ENCODE results near the gene WEE1.

WEE1 gene

DNA sequence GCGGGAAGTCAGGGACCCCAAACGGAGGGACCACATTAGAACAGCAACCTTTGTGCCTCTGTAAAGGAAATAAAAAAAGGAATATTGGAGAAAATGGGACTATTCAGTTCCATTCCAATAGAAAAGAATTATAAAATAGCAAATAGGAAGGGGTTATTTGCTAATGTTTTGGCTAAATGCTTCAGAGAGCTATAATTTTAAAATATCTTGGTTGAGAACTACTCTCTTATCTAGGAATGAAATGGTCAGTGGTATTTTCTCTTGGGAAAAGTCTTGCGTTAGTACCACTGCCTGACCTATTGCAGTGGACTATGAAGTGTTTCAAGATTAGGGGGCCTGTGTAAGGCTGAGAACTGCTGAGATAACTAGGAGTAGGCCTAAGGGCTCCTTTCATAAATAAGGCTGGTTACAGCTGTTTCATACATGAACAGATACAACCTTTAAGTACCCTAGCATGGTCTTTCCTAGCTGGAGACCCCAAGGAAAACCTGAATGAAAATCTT is 6.9 kb upstream of the WEE1 start:
- no peak for DNase-seq (ENCODE audit: low read depth)
- TF ChIP-seq, protein P1, sequence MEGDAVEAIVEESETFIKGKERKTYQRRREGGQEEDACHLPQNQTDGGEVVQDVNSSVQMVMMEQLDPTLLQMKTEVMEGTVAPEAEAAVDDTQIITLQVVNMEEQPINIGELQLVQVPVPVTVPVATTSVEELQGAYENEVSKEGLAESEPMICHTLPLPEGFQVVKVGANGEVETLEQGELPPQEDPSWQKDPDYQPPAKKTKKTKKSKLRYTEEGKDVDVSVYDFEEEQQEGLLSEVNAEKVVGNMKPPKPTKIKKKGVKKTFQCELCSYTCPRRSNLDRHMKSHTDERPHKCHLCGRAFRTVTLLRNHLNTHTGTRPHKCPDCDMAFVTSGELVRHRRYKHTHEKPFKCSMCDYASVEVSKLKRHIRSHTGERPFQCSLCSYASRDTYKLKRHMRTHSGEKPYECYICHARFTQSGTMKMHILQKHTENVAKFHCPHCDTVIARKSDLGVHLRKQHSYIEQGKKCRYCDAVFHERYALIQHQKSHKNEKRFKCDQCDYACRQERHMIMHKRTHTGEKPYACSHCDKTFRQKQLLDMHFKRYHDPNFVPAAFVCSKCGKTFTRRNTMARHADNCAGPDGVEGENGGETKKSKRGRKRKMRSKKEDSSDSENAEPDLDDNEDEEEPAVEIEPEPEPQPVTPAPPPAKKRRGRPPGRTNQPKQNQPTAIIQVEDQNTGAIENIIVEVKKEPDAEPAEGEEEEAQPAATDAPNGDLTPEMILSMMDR (IDR thresholded peaks at IDR 0.05; ENCODE audit: insufficient read depth, low read depth, low read length, missing control alignments) = no peak
- no peak overlapping the region for H3K4me3 ChIP-seq (ENCODE audit: low read length)

DNA sequence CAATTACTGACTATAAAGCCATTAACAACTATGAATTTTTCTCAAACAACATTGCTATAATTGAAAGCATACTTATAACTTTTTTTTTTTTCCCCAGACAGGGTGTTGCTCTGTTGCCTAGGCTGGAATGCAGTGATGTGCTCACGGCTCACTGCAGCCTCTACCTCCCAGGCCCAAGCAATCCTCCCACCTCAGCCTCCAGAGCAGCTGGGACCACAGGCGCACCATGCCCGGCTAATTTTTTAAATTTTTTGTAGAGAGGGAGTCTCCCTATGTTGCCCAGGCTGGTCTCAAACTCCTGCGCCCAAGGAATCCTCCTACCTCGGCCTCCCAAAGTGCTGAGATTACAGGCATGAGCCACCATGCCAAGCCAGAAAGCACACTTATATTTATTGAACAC is 6.1 kb upstream of the WEE1 start:
- H3K4me3 ChIP-seq (ENCODE audit: low read length) = no peak overlapping the region
- TF ChIP-seq, protein P1 (IDR thresholded peaks at IDR 0.05; ENCODE audit: insufficient read depth, low read depth, low read length, missing control alignments) = no peak
- DNase-seq (ENCODE audit: low read depth) = no peak

DNA sequence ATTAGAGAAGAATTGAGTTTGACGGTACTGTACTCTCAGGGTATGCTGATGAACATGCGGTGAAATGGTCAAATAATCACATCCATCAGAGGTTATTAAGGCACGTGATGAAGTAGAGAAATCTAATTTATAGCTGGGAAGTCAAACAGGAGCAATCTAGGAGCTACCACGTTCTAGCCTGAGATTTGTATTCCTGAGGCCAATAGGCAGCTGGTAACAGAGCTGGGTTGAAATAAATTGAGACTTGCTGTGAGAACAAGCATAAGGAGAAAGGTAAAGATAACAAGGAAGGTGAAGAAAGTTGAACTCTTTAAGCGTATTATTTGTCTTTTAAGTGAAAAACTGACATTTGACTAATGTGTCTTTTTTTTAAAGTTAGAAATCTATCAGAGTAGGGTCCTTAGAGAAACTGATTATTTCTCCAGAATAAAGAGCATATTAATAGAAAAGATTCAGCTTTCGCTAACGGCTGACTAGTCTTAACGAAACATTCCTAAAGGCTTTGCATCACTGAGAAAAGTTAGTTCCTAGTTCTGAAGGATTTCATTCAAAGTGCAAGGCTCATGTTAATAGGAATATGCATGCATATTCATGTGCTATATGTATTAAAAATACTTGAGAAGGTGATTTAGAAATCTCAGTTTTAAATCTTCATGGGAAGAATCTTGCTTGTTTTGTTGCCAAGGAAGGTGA is 5.2 kb upstream of the WEE1 start:
- no peak for DNase-seq (ENCODE audit: low read depth)
- TF ChIP-seq, protein P1 (IDR thresholded peaks at IDR 0.05; ENCODE audit: insufficient read depth, low read depth, low read length, missing control alignments) = no peak
- H3K4me3 ChIP-seq (ENCODE audit: low read length) = no peak overlapping the region

DNA sequence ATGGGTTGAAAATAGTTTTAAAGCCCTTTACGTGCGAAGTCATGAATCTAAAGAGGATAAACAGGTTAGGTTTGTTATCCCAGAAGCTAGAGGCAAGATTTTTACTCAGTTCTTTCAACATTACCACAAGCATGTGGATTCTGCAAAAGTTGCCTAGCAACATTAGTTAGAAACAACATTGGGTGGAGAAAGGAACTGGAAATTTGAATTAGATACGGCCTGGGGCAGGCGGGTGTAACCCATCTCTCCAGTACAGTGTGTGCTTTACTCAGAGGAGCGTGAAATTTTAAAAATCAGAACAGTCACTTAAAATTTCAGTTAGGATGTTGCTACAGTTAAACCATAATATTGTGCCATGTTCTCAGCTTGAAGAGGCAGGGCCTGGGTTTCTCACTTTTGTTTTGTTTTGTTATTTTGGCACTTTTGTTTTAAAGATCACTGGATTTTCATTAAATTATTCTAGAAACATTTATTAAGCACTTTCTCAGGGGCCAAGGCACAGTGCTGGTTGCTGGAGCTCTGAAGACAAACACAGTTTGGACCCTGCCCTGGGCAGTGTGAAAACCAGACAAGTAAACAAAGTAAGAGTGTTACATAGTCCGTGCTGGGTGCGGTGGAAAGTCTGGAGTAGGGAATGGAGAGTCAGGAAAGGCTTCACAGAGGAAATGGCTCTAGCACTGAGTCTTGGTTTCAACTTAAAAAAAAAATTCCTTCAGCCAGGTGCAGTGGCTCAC is 4.4 kb upstream of the WEE1 start:
- TF ChIP-seq, protein P1 (IDR thresholded peaks at IDR 0.05; ENCODE audit: insufficient read depth, low read depth, low read length, missing control alignments) = no peak
- peak overlapping the region; percentile 27 for H3K4me3 ChIP-seq (ENCODE audit: low read length)
- DNase-seq (ENCODE audit: low read depth) = peak; percentile 98

DNA sequence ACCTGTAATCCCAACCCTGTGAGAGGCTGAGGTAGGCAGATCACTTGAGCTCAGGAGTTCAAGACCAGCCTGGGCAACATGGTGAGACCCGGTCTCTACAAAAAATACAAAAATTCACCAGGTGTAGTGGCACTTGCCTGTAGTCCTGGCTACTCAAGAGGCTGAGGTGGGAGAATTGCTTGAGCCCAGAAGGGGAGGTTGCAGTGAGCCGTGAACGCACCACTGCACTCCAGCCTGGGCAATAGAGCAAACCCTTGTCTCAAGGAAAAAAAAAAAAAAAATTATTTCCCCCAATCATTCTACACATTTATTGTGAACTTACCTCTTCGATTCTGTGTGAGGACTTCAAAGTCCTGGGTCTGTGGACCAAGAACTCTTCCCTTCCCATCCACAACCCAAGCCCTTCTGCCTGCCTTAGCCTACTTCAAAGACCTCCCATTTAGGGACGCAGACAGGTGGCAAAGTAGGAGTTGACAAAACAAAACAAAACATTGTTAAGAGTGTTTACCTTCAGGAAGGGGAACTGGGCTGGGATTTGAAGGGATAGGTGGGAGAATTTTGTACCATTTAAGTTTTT is 3.8 kb upstream of the WEE1 start:
- DNase-seq (ENCODE audit: low read depth) = no peak
- peak overlapping the region; percentile 27 for H3K4me3 ChIP-seq (ENCODE audit: low read length)
- TF ChIP-seq, protein P1 (IDR thresholded peaks at IDR 0.05; ENCODE audit: insufficient read depth, low read depth, low read length, missing control alignments) = no peak

DNA sequence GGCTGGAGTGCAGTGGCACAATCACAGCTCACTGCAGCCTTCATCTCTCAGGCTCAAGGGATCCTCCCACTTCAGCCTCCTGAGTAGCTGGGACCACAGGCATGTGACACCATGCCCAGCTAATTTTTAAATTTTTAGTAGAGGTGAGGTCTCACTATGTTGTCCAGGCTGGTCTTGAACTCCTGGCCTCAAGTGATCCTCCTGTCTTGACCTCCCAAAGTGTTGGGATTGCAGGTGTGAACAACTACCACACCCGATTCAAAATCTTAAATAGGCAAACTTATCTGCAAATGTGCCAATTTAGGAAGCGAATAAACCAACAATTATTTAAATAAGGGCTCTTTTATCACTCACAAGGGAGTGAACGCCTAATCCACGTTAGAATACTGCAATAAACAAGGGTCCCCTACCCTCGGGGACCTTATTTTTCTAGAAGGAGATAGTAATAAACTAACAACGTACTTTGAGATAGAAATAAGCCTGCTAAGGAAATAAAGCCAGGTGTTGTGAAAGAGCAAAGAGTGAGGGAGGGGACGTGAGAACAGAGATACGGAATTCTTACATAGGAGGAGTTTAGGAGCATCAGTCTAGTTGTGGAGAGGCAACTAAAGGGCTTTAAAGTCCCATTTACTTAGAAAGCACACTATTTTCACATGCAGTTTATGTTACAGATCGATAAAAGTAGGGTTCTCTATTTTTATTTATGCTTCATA is 3.0 kb upstream of the WEE1 start:
- DNase-seq (ENCODE audit: low read depth) = no peak
- TF ChIP-seq, protein P1 (IDR thresholded peaks at IDR 0.05; ENCODE audit: insufficient read depth, low read depth, low read length, missing control alignments) = no peak

More for the DNA sequence above, 3.0 kb upstream of the WEE1 start:
- no peak overlapping the region for H3K4me3 ChIP-seq (ENCODE audit: low read length)

Data from epithelial cell of esophagus (primary cell).